ENCODE data around the gene RAB4A.
"Not testable (repeated sequence)": the region's sequence is repeated elsewhere in the genome, so short reads cannot be mapped to it uniquely, and the experiment has no call there.

The RAB4A gene

DNA sequence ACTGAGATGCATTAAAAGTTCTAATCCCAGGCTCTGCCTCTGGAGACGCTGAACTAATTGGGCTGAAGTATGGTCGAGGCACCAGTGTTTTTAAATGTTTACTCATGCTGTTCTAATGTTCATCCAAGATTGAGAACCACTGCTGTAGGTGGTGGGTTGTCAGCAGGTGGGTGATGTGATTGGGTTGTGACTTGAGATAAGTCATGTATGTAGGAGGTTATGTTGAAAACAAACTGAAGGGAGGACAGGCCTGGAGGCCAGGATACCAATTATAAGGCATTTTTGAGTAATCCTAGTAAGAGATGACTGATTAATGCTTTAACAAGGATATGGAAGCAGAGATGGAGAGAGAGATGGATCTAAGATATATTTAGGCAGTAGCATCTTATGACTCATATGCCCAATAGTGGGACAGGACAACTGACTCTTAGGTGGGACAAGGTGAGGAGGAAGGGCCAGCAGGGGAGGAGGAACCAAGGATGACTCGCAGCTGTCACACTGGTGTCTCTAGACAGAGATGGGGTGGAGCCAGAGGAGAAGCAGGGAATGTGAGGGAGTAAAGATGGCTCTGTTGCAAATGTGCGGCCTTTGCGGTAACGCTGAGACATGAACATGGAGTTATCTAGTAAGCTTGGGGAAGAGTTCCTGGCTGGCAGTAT, 29.3 kb downstream of the RAB4A start:
- DNase-seq, result no peak

DNA sequence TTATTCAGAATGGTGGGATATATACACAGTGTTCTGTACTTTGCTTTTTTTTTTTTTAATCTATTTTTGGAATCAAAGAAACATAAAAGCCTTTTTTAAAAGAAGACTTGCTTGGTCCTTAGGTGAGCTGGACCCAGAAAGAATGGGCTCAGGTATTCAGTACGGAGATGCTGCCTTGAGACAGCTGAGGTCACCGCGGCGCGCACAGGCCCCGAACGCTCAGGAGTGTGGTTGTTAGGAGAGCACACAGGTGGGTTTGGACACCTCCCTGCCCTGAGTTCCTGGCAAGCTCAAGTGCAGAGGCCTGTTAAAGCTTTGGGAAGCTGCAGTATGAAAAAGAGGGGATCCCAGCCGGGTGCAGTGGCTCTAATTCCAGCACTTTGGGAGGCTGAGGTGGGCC, 31.8 kb downstream of the RAB4A start:
- no peak for DNase-seq

DNA sequence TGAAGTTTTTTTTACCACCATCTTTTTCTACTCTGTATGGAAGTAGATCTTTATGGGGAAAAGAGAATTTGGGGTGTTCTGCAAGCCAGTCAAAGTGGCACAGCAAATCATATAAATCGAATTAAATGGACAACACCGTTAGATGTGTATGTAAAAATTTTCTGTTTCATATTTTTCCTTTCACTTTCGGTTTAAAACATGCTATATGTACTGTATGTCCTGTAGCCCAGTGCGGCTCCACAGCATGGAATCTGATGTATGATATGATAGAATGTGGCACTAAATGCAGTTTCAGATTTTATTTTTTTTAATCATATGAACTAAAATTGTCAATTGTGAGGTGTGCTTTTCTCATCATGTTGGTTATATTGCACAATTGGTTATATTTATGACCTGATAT, 32.9 kb downstream of the RAB4A start:
- DNase-seq, result no peak

DNA sequence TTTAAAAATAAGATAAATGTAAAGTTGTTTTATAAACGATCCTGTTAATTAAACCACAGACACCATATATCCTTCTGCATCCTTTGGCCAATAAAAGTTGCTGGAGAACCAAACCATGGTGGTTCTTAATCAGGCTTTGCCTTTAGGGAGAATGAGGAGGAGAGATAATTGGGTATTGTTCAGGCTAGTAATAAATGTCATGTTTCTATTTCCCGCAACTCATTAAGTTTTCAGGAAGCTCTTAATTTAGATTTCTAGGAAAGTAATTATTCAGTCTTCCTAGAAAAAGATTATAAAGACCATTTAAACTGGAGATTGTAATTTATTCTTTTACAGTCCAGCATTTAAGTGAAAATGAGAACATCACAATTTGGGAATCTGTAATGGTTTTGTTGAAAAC, 34.5 kb downstream of the RAB4A start:
- DNase-seq, result no peak

DNA sequence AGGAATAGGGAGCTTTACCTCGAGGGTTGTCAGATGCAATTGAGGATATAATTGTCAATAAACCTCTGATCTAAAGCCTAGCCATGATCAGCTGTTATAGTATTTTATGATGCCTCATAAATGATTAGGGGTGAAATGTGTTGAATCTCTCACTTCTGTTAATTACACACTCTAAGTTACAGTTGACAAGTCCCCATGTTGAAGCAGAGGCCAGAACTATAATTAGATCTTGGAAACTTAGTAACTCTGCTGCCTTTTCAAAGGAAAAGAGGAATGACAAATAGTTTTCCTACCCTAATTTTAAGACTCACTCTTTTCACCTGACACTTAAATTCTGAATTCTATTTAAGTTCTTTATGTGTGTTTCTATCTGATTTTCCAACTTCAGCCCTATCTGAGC, 38.2 kb downstream of the RAB4A start:
- no peak for DNase-seq

DNA sequence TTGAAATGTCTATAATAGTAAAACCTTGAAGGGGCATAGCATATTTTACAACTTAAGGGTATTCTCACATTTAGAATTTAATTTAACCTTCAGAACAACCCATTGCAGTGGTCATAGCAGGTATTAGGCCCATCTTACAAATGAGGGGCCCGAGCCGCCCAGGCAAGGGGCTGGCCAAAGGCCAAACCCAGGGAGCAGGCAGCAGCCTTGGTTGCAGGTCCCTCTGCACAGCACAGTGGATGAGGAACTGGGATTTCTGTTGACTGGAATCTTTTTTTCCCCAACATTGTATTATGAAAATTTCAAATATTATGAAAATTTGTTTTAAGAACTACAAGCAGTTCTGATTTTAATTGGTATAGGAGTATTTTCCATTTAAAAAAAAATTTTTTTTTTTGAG, 38.8 kb downstream of the RAB4A start:
- no peak for DNase-seq

DNA sequence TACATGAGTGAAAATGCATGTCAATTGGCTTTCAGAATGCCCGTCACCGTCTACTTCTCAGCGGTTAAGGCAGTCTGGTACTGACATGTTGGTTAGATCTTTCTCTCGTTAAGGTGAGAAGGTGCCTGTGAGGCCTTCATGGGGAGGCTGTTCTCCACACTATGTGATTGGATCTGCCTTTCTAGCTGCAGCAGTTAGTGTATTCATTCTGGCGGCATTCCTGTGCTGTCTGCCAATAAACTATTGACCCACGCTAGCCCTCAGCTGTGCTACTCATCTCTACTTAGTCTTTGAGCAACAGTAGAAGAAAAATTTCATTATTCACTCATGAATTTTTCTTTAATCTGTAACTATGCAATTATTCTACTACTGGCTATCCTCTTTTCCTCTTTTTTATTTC, 39.9 kb downstream of the RAB4A start:
- DNase-seq, result no peak

DNA sequence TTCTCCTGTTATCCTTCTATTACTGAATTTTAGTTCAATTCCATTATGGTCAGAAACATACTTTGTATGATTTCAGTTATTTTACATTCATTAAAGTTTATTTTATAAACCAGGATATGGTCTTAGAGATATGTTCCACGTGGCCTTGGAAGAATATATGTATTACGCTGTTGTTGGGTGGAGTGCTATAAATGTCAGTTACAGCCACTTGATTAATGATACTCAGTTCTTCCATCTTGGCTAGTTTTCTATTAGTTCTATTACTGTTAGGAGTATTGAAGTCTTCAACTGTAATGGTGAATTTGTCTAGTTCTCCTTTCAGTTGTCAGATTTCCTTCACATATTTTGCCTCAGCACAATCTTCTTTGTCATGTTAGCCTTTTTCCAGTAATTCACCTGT, 45.3 kb downstream of the RAB4A start:
- DNase-seq, result no peak

DNA sequence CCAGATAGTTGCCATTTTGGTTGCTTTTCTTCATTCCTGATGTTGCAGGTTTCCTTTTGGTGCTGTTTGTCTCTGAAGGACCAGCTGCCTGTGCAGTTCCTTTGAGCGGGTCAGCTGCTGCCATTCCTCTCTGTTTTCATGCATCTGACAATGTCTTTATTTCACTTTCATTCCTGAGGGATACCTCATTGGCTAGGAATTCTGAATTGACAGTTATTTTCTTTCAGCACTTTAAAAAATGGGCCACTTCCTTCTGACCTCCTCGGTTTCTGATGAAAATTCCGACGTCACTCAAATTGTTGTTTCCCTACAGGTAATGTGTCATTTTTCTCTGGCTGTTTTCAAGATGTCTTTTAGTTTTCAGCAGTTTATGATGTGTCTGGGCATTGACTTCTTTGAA, 47.1 kb downstream of the RAB4A start:
- no peak for DNase-seq

DNA sequence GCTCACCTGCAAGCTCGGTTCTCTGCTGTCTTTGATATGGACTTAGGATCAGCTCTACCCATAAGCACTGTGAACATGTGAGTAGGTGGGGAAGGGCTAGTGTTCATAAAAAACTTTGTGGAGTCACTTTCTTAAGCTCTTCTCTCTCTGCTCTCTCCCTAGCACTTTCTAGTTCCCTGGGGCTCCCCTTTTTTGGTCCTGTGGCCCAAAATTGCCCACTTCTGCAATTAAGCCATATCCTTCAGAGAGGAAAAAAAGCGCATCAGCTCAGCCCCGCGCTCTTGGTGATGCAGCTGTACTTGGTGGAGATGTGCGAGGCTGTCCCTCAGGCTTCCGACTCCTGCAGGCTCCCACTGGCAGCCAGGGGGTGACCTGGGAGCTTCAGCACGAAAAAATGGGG, 48.6 kb downstream of the RAB4A start:
- no peak for DNase-seq

DNA sequence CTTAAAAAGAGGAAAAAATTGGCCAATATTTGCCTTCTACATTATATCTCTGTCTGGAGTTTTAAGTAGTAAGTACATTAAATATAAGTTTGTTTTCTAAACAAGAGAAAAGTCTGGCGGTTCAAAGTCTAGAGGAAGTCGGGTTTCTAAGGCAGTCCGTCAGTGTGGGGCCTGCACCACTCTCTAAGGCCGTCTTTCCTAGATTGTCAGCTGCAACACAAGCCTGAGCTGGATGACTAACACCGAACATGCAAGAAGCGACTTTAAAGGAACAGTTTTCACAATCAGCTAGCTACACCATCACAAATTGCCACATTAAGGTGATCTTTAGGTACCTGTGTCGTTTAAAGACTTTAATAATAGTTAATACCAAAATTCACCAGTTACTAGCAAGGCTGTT, 52.3 kb downstream of the RAB4A start:
- no peak for DNase-seq

DNA sequence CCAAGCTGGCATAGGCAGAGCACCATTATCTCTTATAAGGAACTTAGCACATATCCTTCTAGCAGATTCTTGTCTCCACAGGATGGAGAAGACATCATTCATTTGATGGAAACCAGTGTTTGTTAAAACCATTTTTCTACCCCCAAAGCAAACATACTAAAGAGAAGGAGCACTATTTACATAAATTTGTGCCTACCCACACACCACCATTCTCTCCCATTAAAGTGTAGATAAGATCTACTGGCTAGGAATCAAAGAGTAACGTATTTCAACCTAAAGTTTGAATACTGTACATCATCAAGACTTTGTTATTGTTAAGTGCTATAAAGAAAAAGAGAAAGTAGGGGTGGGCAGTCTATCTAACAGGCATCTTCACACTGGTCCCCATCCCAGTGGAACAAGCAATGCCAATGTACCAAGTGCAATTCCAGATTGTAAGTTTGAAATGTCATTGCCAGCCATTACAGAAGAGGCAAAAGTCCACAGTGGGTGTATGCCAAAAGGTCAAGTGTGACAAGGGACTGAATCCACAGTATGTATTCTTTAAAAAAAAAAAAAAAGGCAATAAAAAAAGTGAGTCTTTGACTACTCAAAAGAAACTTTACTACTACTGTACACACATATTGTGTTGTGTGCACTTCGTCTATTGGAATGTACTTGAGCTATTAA, 53.1 kb downstream of the RAB4A start:
- DNase-seq, result no peak

DNA sequence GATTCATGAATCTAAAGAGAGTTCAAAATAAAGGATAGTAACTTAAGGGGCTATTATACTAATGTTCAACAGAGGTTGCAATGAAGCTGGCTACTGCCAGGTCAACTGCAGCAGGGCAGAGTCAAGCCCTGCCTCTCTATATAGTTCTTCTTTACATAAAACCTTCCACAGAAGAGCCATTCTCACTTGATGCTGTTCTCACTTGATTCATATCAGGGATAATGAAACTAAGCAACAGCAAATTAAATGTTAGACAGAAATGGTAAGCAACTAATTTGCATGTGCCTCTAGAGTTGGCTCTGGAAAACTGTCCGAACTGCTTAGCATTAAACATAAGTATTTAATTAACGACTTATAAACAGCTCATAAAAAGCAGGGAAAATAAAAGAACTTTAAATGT, 54.5 kb downstream of the RAB4A start:
- DNase-seq, result no peak

DNA sequence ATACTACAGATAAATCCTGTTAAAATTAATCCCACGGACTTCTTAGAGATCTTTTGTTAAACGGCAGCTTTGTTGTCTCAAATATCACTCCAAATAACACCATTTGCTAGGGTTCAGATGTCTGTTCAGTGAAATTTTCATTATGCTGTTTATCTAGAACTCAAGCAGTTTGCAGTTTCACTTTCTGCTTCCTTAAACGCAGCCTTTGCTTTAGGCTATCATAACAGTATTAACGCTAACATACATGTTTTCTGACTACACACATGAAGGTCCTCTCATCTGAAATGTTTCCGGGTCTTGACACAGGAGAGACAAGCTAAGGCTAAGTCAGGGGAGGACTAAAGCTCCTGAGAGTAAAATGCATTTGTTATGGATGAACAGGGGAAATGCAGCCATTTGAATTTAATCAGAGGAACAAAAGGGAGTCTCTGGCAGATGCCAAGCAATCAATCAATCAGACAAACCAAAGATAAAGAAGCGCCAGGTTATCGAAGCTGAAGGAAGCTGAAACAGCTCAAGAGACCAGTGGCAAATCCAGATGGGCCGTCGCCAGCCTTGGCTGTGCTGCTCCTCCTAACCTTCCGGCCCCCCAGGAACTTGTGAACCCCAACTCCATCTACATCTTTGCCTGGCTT, 55.1 kb downstream of the RAB4A start:
- no peak for DNase-seq

DNA sequence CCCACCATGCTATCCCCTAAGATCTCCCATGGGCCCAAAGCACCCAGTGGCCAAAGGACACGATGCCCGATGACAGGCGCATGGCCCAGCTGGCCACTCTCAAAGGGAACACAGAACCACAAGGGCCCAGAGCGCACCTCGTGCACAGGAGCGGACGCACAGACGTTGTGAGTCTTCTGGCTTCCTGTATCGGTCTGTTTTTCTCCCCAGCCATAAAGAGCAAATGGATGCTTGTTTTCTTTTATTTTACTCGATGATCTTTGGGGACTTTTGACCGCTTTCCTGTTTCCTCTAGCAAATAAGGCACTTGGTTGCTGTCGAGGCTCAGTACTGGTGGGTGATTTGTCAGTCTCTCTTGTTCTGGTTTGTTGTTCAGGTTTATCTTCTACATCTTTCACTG, 55.7 kb downstream of the RAB4A start:
- no peak for DNase-seq

DNA sequence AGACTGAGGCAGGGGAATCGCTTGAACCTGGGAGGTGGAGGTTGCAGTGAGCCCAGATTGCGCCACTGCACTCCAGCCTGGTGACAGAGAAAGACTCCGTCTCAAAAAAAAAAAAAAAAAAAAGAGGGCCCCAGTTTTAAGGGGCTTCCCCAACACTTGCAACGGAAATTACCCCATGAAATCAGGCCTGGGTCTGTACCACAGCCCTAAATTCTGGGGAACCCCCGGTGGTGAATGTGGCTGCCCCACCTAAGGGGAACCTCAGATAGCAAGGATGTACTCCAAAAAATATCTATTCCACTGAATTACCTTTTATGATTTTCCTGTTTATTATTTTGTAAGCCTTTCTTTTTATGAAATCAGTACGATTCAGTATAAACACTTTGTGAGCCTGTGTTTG, 56.9 kb downstream of the RAB4A start:
- DNase-seq, result not testable (repeated sequence)

DNA sequence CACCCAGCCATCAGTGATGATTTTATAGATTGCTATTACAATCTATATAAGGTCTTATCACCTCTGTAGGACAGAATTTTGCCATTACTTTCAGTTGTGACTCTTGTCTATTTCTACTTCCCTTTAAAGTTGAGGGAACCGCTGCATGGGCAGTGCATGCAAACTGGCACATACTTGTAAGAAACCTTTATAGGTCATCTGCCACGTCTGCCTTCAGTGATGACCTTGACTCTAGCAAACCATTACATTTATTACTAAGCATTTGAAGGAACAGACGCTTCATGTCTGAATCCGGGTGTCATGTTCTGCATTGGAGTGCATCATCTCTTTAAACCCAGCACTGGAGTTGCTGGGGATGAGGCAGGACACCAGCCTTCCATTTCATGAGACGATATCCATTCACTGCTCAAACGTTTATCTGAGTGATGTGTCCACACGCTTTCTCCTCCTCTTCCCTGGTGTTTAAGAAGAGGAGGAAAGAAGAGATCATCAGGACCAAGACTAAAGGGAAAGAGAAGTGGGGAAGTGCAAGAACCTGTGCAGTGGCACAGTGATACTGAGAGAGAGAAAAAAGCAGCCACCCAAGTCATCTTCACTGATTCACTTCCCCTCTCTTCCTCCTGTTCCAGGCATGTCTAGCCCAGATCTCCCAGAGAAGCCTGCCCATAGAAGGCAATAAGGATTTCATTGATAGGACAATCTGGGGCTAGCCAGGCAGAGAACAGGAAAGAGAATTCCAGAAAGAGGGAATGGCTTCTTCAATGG, 57.9 kb downstream of the RAB4A start:
- no peak for DNase-seq

DNA sequence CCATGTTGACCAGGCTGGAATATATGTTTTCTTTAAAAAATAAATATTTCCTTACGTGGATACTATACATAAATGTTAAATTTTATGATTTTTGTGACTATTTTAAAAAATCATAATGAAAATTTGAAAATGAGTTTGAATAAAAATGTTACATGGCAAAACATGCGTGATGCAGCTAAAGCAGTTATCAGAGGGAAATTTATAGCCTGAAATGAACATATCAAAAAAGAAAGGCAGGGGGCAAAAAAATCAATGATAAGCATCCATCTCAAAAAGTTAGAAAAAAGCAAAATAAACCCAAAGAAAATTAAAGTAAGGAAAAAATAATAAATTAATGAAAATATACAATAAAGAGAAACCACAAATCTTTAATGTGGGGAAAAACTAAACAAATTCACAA, 63.4 kb downstream of the RAB4A start:
- DNase-seq, result no peak

DNA sequence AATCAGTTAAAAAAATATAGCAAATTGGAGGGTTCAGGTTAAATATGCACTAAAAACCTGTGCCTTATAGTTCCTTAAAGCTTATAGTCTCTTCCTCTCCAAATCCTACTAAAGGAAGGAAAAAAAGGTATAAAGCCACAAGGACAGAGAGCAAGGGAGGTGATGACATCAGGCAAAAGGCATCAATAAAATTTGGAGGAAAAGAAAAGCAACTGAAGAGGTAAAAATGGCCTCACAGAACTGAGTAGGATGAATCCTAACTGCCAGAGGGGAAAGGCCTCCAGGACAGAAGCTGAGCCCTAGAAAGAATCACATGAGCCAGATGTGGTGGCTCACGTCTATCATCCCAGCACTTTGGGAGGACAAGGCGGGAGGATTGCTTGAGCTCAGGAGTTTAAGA, 63.8 kb downstream of the RAB4A start:
- no peak for DNase-seq

DNA sequence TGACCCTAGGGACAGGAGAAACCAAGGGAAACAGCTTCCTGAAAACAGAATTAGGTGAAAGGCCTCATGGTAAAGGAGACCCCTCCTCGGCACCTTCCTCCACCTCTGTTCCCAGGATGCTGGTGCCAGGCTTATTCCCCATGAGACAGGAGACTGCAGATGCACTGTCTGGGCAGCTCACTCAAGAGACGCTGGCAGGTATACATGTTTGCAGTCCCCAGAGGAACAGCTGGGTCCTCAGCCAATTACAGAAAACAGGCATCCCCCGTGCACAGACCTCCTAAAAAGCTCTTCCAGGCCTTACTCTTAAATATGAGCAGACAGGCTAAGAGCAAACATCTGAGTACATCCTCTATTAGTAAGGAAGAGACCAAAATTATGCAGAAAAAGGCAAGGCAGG, 65.4 kb downstream of the RAB4A start:
- no peak for DNase-seq

DNA sequence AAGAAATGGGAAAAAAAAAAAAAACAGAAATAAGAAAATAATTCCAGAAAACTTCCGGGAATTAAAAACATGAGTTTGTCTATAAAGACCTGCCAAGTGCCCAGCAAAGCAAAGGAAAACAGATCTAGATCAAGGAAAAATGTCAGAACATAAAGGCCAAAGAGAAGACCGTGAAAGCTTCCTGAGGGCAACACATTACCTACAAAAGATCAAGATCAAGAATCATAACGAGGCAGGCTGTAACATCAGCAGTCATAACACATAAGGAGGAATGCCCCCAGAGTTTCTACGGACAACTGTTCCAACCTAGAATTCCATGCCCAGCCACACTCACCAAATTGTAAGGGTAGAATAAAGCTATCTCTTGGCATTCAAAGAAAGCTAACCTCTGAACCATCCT, 68.2 kb downstream of the RAB4A start:
- DNase-seq, result no peak

DNA sequence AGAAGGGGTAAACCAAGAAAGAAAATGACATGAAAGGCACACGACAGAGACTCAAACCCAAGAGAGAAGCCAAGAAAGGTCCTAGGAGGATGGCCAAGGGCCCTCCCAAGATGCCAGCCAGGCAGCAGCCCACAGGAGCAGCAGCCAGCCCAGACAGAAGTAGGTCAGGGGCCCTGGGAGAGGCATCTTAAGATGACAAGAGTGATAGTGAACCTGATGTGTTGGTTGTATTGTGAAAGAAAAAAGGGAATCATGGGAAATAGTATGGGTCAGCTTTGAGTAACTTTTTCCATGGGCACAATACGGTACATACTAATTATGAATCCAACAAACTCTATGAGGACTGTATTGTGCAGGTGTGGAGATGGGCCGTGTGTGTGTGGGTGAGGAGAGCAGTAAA, 68.6 kb downstream of the RAB4A start:
- DNase-seq, result no peak

DNA sequence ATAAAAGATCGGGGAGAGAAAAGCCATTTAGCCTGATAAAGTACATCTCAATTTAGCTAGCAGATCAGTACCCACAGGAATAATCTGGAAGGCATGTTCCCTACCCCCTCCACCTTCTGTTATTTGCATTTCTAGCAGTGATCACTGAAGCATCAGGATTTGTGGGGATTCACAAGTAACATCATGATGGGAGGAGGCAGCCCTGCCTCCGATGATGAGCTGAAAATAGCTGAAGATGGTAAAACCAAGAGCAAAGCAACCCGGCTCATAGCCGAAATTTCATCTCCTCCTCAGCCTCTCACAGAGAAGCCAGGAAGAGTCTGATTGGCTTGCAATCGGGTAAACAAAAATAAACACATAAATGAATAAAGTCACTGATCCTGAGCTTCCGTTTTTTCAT, 69.6 kb downstream of the RAB4A start:
- no peak for DNase-seq
